ENCODE measurements around the gene GRPEL2.

GRPEL2 gene

GRCh38 chr5:149301744-149302380 is 43.4 kb upstream of the GRPEL2 start:
- Histone ChIP-seq H3K27me3 (no peaks in the 10 kb centered on the region), H3K36me3 (peaks cover 0 to 4% (median 0%) of the 10 kb centered on the region in 11 experiments; a peak in 2 of 22 replicates), H4K20me1 (no peaks in the 10 kb centered on the region), H3K4me1 (peaks cover 46 to 83% (median 72%) of the 10 kb centered on the region in 10 experiments), H3K9me3 (replicated peaks in 1 of 11) (no peaks in the 10 kb centered on the region), H3K27ac (peak overlapping the region; percentile 18 to 70 (median 48); a peak in 19 of 22 replicates), H3K9ac (peak overlapping the region in 8 of 11 experiments; percentile 20 to 53 (median 38); a peak in 10 of 22 replicates), H3K4me3 (no peak overlapping the region), H3K4me2 (peak overlapping the region; percentile 68 to 91 (median 85))
- no peak for TF ChIP-seq Cebpa-rat (IDR thresholded peaks at IDR 0.05)

- peak overlapping the region in 7 of 11 experiments; percentile 22 to 53 (median 42); a peak in 10 of 22 replicates for H3K9ac ChIP-seq
- TF ChIP-seq Cebpa-rat (IDR thresholded peaks at IDR 0.05), result no peak
Measured at GRCh38 chr5:149302641-149303040, 42.7 kb upstream of the GRPEL2 start.

GRCh38 chr5:149303210-149303609 is 42.1 kb upstream of the GRPEL2 start:
- peaks cover 36 to 69% (median 59%) of the 10 kb centered on the region in 10 experiments for H3K4me1 ChIP-seq
- no peak overlapping the region for H3K4me3 ChIP-seq
- no peaks in the 10 kb centered on the region for H4K20me1 ChIP-seq
- no peak for TF ChIP-seq Cebpa-rat (IDR thresholded peaks at IDR 0.05)
- no peak overlapping the region for H3K27ac ChIP-seq
- H3K9me3 ChIP-seq (replicated peaks in 1 of 11), result no peaks in the 10 kb centered on the region
- no peak overlapping the region for H3K9ac ChIP-seq
- peak overlapping the region in 1 of 11 experiments; percentile 91; a peak in 1 of 22 replicates for H3K4me2 ChIP-seq
- peaks cover 0 to 5% (median 0%) of the 10 kb centered on the region in 11 experiments; a peak in 2 of 22 replicates for H3K36me3 ChIP-seq
- no peaks in the 10 kb centered on the region for H3K27me3 ChIP-seq

More at GRCh38 chr5:149302641-149303040, 42.7 kb upstream of the GRPEL2 start:
- peak overlapping the region; percentile 18 to 70 (median 48); a peak in 19 of 22 replicates for H3K27ac ChIP-seq
- no peaks in the 10 kb centered on the region for H4K20me1 ChIP-seq
- no peaks in the 10 kb centered on the region for H3K27me3 ChIP-seq
- peak overlapping the region; percentile 68 to 91 (median 85) for H3K4me2 ChIP-seq
- peaks cover 0 to 5% (median 0%) of the 10 kb centered on the region in 11 experiments; a peak in 2 of 22 replicates for H3K36me3 ChIP-seq
- no peaks in the 10 kb centered on the region for H3K9me3 ChIP-seq (replicated peaks in 1 of 11)
- H3K4me1 ChIP-seq, result peaks cover 39 to 75% (median 65%) of the 10 kb centered on the region in 10 experiments
- H3K4me3 ChIP-seq, result no peak overlapping the region

GRCh38 chr5:149304195-149305078 is 40.9 kb upstream of the GRPEL2 start:
- no peak overlapping the region for H3K4me3 ChIP-seq
- H3K4me2 ChIP-seq, result peak overlapping the region; percentile 1 to 63 (median 52); a peak in 18 of 22 replicates
- TF ChIP-seq Cebpa-rat (IDR thresholded peaks at IDR 0.05), result no peak
- H3K9me3 ChIP-seq (replicated peaks in 1 of 11), result no peaks in the 10 kb centered on the region
- peak overlapping the region in 1 of 11 experiments; percentile 25; a peak in 3 of 22 replicates for H3K9ac ChIP-seq
- H4K20me1 ChIP-seq, result no peaks in the 10 kb centered on the region
- peaks cover 27 to 60% (median 51%) of the 10 kb centered on the region in 10 experiments for H3K4me1 ChIP-seq
- H3K27ac ChIP-seq, result no peak overlapping the region
- peaks cover 0 to 5% (median 0%) of the 10 kb centered on the region in 11 experiments; a peak in 2 of 22 replicates for H3K36me3 ChIP-seq
- no peaks in the 10 kb centered on the region for H3K27me3 ChIP-seq

GRCh38 chr5:149309354-149309753 is 35.9 kb upstream of the GRPEL2 start:
- H3K4me3 ChIP-seq, result no peak overlapping the region
- peak overlapping the region; percentile 35 to 81 (median 63); a peak in 21 of 22 replicates for H3K4me2 ChIP-seq
- no peak overlapping the region for H3K9ac ChIP-seq
- H3K27me3 ChIP-seq, result no peaks in the 10 kb centered on the region
- no peaks in the 10 kb centered on the region for H4K20me1 ChIP-seq
- no peaks in the 10 kb centered on the region for H3K9me3 ChIP-seq (replicated peaks in 1 of 11)
- H3K27ac ChIP-seq, result peak overlapping the region in 1 of 11 experiments; percentile 36; a peak in 1 of 22 replicates
- peaks cover 15 to 64% (median 44%) of the 10 kb centered on the region in 10 experiments for H3K4me1 ChIP-seq
- H3K36me3 ChIP-seq, result peaks cover 0 to 13% (median 0%) of the 10 kb centered on the region in 11 experiments; a peak in 3 of 22 replicates
- no peak for TF ChIP-seq Cebpa-rat (IDR thresholded peaks at IDR 0.05)

- H3K4me2 ChIP-seq, result peak overlapping the region; percentile 10 to 81 (median 68); a peak in 20 of 22 replicates
Measured at GRCh38 chr5:149310488-149310887, 34.8 kb upstream of the GRPEL2 start.

GRCh38 chr5:149310947-149311658 is 34.2 kb upstream of the GRPEL2 start:
- Histone ChIP-seq H3K36me3 (peaks cover 0 to 13% (median 0%) of the 10 kb centered on the region in 11 experiments; a peak in 3 of 22 replicates), H4K20me1 (no peaks in the 10 kb centered on the region), H3K27me3 (no peaks in the 10 kb centered on the region), H3K4me1 (peaks cover 15 to 47% (median 36%) of the 10 kb centered on the region in 10 experiments), H3K9ac (peak overlapping the region in 4 of 11 experiments; percentile 3 to 60 (median 30); a peak in 5 of 22 replicates), H3K27ac (peak overlapping the region in 7 of 11 experiments; percentile 27 to 68 (median 49); a peak in 11 of 22 replicates), H3K4me3 (no peak overlapping the region), H3K4me2 (peak overlapping the region; percentile 10 to 81 (median 68); a peak in 20 of 22 replicates), H3K9me3 (replicated peaks in 1 of 11) (no peaks in the 10 kb centered on the region)
- TF ChIP-seq Cebpa-rat (IDR thresholded peaks at IDR 0.05), result no peak

More at GRCh38 chr5:149310488-149310887, 34.8 kb upstream of the GRPEL2 start:
- Histone ChIP-seq H3K27ac (0 out of 22 replicates have a peak overlapping the region, but pooled peaks of 2 of the 11 experiments have one; percentile 49 to 68), H3K4me3 (no peak overlapping the region), H3K4me1 (peaks cover 15 to 52% (median 36%) of the 10 kb centered on the region in 10 experiments), H3K36me3 (peaks cover 0 to 13% (median 0%) of the 10 kb centered on the region in 11 experiments; a peak in 3 of 22 replicates), H3K27me3 (no peaks in the 10 kb centered on the region), H4K20me1 (no peaks in the 10 kb centered on the region), H3K9ac (no peak overlapping the region), H3K9me3 (replicated peaks in 1 of 11) (no peaks in the 10 kb centered on the region)
- no peak for TF ChIP-seq Cebpa-rat (IDR thresholded peaks at IDR 0.05)
